HG03066 (cell line): ENCODE measurements around the gene TSHZ2.

Source experiments
- ATAC-seq: cut with Tn5 transposase; IDR thresholded peaks from one replicate; pipeline ENCODE4 v1.9.1; 2021; ENCODE audit warnings: low read depth; ENCODE audit not compliant: unreplicated experiment

Gene TSHZ2

DNA sequence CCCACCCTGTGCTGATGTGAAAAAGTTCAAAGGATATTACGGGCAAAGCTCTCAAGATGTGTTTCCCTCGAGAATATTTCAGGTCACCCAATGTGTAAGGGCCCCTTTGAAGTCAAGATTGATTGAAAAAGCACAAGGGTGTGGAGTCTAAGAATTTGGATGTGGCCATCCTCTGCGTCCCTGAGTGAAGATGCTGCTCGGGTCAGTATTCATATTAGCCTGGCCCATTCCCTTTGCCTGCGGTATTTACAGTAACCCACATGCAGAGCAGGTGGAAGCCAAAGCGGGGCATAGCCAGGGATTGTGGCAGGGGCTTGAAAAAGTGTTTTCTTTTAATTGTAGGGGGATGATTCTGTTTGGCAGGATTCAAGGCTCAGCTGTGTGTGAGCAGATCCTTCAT lies 211.0 kb downstream of the TSHZ2 start:
- no peak for ATAC-seq

DNA sequence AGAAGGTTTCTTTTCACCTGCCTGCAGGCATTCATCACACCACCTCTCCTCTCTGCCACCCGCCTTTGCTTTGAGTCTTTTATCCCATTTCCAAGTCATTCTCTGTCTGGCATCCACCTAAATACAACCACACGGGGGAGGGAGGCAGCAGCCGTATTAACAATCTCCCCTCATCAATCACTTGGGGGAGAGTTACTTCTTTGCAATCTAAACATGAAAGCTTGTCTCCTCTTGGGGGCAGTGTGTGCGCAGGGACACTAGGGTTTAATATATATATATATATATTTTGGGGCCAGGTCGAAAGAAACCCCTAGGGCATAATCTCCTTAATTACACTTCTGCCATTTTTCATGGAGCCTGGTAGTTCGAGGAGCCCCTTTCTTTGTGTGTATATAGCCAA lies 214.5 kb downstream of the TSHZ2 start:
- no peak for ATAC-seq

DNA sequence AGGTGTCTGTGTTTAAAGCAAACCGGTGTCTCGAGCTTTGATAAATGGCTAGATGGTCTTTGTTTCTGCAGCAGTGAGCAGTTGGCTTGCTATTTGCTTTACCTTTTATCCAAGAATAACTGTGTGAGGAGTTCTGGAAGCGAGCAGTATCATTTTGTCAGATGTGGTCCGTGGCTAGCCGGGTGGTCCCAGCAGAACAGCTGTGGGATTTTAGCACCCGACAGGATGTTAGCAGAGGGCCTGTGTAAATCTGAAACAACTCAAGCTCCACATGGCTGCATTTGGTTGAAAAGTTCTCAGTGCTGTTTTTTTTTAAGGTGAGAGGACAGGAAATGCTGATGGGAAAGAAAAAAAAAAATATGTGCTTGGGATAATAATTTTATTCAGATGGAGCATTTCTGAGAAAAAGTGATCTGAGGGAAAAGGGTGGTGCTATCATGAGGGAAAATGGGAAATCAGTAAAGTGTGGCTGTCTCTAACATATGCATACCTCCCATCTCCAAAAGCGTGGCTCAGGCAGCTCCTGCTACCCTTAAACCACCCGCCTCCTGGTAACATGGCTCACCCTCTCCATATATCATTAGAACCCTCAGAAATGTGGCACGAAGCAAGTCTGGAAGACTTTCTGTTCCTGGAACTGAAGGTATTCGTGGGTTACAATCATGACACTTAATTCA lies 215.4 kb downstream of the TSHZ2 start:
- no peak for ATAC-seq

DNA sequence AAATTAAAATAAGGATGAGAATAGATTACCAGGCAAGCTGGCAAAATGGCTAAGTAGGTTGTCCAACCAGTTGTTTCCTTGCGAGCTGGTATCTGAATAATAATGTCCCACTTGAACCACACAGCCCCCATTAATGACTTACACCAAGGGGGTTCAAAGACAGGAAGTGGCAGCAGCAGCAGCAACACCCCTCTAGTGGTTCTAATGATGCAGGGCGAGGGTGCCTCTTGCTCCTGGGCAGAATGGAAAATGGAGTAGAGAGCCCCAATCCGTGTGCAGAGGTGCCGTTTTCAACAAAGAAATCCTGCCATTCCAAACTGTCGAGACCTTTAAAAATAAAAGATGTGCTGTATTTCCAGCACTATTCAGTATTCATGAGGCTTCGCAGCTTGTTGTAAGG lies 218.1 kb downstream of the TSHZ2 start:
- ATAC-seq: no peak

DNA sequence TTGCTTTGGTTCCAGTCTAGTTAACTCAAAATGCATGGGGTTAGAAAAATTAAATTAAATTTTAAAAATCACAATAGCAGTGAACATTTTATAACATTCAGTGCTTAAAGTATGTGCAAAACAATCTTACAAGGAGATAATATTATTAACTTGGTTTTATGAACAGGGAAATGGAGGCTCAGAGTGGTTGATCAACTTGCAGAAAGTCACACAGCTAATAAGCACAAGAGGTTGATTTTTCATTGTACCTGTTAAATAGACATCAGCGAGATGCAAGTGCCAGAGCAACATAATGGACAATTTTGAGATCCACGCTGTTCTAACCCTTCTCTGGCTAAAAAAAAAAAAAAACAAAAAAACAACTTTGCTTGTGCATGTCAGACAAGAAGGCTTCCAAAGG lies 219.8 kb downstream of the TSHZ2 start:
- ATAC-seq: no peak

- ATAC-seq: no peak
These were observed 222.4 kb downstream of the TSHZ2 start for GRCh38 chr20:53194306-53195290.

- ATAC-seq: no peak
These were observed 223.9 kb downstream of the TSHZ2 start for GRCh38 chr20:53195876-53196610.

GRCh38 chr20:53201588-53201987 lies 229.4 kb downstream of the TSHZ2 start:
- no peak for ATAC-seq

- no peak for ATAC-seq
These were observed 230.6 kb downstream of the TSHZ2 start for GRCh38 chr20:53202777-53203176.

DNA sequence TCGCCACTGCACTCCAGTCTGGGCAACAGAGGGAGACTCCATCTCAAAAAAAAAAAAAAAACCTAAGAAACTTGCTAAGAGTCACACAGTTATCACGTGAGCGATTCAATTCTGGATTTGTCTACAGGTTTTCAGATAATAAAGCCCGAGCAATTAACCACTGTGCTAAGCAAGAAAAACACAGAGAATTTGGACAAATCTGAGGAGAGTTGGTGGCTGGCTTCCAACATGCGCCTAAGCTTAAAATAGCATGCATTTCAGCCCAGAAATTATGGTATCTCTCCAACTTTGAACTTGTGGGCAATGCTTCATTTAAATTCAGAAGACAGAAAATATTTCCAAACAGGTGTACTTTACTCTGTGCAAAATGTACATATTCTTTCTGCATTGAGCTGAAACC lies 232.9 kb downstream of the TSHZ2 start:
- no peak for ATAC-seq

GRCh38 chr20:53208110-53208832 lies 236.1 kb downstream of the TSHZ2 start:
- no peak for ATAC-seq

- no peak for ATAC-seq
These were observed 237.9 kb downstream of the TSHZ2 start for GRCh38 chr20:53210041-53210440.

GRCh38 chr20:53210931-53211330 lies 238.8 kb downstream of the TSHZ2 start:
- ATAC-seq: no peak

GRCh38 chr20:53212018-53212417 lies 239.9 kb downstream of the TSHZ2 start:
- ATAC-seq: no peak

GRCh38 chr20:53214392-53214791 lies 242.2 kb downstream of the TSHZ2 start:
- no peak for ATAC-seq

- no peak for ATAC-seq
These were observed 243.0 kb downstream of the TSHZ2 start for GRCh38 chr20:53215166-53215565.

DNA sequence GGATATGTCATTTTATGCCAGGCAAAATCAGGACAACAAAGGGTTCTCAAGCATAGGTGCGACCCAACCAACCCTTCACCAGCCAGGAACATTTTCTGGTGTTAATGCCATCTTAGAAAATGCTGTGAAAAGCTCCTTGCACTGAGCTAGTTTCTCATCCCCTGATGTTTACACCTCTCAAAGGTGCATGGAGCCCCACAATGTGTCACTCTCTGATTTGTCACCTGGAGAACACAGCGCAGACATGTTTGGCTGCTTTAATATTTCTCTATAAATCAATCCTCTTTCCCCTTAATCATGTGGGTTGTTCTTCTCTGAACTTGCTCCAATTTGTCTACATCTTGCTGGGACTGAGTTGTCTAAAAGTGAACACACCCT lies 244.3 kb downstream of the TSHZ2 start:
- ATAC-seq: no peak

DNA sequence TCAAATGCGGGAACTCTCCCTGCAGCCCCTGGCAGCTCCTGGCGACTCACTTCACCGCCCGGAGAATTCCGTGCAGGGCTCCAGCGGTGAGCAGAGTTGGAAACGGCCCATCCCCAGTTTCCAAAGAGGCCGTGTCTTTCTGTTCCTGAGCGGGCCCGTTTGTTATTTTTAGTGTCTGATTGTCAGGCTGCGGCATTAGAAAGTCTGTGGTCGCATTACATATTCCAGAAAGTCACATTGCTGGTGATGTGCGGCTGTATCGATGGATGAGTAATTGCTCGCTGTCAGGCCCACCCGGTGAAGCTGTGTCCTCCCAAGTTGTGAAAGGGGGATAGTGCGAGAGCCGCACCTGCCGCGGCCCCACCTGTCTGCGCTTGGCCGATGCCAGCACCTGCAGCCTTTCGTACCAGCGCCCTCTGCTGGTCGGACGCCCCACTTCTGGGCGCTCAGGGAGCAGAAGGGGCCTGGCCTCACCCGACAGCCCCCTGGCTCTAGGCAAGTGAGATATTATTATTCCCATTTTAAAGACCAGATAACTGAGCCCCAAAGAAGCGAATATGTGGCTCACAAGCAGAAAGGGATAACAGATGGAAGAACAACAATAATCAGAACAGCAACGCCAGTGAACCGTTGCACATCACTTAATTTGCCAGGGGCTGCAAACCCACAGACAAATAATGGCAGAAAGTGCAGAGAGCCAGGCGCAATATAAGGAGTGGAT lies 244.9 kb downstream of the TSHZ2 start:
- no peak for ATAC-seq

GRCh38 chr20:53220482-53221307 lies 248.5 kb downstream of the TSHZ2 start:
- no peak for ATAC-seq
